Liver (tissue), 3 donors: ENCODE results near the gene AWAT2.

ENCODE experiments used
- EGR1 ChIP-seq, 2 donors: IDR thresholded peaks; 2 replicates each; pipeline ENCODE4 v1.6.1; 2016 to 2018; ENCODE audit warnings: antibody characterized with exemption in 2 of 2, low read depth in 2 of 2
- FOXA1 ChIP-seq: IDR thresholded peaks from 2 replicates; pipeline ENCODE4 v1.6.1; 2016; ENCODE audit warnings: antibody characterized with exemption
- GABPA ChIP-seq, 2 donors: IDR thresholded peaks in 1 of 2; conservative IDR thresholded peaks in 1 of 2; 2 replicates each; pipeline ENCODE4 v1.6.1; 2016; ENCODE audit warnings: antibody characterized with exemption in 2 of 2, mild to moderate bottlenecking in 1 of 2, moderate library complexity in 1 of 2
- HNF4G ChIP-seq: IDR thresholded peaks from 2 replicates; pipeline ENCODE4 v1.6.1; 2016; ENCODE audit warnings: antibody characterized with exemption
- JUND ChIP-seq, 2 donors: IDR thresholded peaks; 2 replicates each; pipeline ENCODE4 v1.6.1; 2016; ENCODE audit warnings: antibody characterized with exemption in 2 of 2
- RAD21 ChIP-seq, 2 donors: IDR thresholded peaks; 2 replicates each; pipeline ENCODE4 v1.6.1; 2016; ENCODE audit warnings: antibody characterized with exemption in 2 of 2, mild to moderate bottlenecking in 2 of 2
- RXRA ChIP-seq, 2 donors: IDR thresholded peaks; 2 replicates each; pipeline ENCODE4 v1.6.1; 2017 to 2018; ENCODE audit warnings: antibody characterized with exemption in 2 of 2, mild to moderate bottlenecking in 1 of 2
- SP1 ChIP-seq: IDR thresholded peaks from 2 replicates; pipeline ENCODE4 v1.6.1; 2018; ENCODE audit warnings: antibody characterized with exemption, mild to moderate bottlenecking
- TAF1 ChIP-seq: conservative IDR thresholded peaks from 2 replicates; pipeline ENCODE4 v1.6.1; 2016; ENCODE audit warnings: antibody characterized with exemption, mild to moderate bottlenecking
- YY1 ChIP-seq: IDR thresholded peaks from 2 replicates; pipeline ENCODE4 v1.6.1; 2016; ENCODE audit warnings: antibody characterized with exemption, mild to moderate bottlenecking
- TF ChIP-seq, protein P1 (sequence below): fragments of 150-350 bp; IDR thresholded peaks from 2 replicates; pipeline ENCODE4 v1.5.1; 2017; ENCODE audit warnings: improper control_type of control experiment, low read depth, low read length; ENCODE audit not compliant: missing input control
- TF ChIP-seq, protein P2 (sequence below): IDR thresholded peaks from 2 replicates; pipeline ENCODE4 v1.6.1; 2016; ENCODE audit warnings: antibody characterized with exemption
- TF ChIP-seq, protein P3 (sequence below): IDR thresholded peaks from 2 replicates; pipeline ENCODE4 v1.6.1; 2016; ENCODE audit warnings: antibody characterized with exemption, mild to moderate bottlenecking
- TF ChIP-seq, protein P4 (sequence below): IDR thresholded peaks from 2 replicates; pipeline ENCODE4 v1.6.1; 2016; ENCODE audit warnings: antibody characterized with exemption
- donor health status: healthy.
- donor health status: healthy.

DNA sequence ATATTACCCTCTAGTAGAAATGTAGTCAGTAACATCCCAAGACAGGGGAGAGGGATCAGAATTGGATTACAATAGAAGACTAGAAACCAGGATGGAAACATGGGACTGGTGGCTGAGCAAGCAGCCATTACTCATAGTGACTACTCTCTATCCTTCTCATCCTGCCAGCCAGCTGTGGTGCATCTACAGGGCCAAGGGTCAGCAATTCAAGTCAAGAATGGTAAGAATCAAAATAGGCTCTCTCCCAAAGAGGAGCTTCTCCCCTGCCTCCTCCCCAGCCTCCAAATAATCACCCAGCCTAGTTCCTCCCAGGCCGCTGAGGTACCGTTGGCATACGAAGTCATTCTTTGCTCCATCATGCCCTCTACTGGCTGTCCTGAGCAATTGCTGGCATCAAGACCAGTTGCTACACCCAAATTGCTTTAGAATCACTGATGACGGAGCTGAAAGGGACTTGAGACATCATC is 19.4 kb downstream of the AWAT2 start:
- TF ChIP-seq RAD21 (IDR thresholded peaks at IDR 0.05) (peak; percentile 73 to 82), RXRA (IDR thresholded peaks at IDR 0.05) (no peak), EGR1 (IDR thresholded peaks at IDR 0.05; ENCODE audit: low read depth in 2 of 2) (no peak), FOXA1 (no peak), JUND (IDR thresholded peaks at IDR 0.05) (no peak), SP1 (no peak), TAF1 (no peak), YY1 (no peak), GABPA (IDR thresholded peaks at IDR 0.05 in 1 of 2, conservative IDR thresholded peaks at IDR 0.05 in 1 of 2) (no peak), HNF4G (no peak)
- TF ChIP-seq, protein P1, sequence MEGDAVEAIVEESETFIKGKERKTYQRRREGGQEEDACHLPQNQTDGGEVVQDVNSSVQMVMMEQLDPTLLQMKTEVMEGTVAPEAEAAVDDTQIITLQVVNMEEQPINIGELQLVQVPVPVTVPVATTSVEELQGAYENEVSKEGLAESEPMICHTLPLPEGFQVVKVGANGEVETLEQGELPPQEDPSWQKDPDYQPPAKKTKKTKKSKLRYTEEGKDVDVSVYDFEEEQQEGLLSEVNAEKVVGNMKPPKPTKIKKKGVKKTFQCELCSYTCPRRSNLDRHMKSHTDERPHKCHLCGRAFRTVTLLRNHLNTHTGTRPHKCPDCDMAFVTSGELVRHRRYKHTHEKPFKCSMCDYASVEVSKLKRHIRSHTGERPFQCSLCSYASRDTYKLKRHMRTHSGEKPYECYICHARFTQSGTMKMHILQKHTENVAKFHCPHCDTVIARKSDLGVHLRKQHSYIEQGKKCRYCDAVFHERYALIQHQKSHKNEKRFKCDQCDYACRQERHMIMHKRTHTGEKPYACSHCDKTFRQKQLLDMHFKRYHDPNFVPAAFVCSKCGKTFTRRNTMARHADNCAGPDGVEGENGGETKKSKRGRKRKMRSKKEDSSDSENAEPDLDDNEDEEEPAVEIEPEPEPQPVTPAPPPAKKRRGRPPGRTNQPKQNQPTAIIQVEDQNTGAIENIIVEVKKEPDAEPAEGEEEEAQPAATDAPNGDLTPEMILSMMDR = peak; percentile 79
- TF ChIP-seq, protein P2, sequence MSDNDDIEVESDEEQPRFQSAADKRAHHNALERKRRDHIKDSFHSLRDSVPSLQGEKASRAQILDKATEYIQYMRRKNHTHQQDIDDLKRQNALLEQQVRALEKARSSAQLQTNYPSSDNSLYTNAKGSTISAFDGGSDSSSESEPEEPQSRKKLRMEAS = no peak
- TF ChIP-seq, protein P3, sequence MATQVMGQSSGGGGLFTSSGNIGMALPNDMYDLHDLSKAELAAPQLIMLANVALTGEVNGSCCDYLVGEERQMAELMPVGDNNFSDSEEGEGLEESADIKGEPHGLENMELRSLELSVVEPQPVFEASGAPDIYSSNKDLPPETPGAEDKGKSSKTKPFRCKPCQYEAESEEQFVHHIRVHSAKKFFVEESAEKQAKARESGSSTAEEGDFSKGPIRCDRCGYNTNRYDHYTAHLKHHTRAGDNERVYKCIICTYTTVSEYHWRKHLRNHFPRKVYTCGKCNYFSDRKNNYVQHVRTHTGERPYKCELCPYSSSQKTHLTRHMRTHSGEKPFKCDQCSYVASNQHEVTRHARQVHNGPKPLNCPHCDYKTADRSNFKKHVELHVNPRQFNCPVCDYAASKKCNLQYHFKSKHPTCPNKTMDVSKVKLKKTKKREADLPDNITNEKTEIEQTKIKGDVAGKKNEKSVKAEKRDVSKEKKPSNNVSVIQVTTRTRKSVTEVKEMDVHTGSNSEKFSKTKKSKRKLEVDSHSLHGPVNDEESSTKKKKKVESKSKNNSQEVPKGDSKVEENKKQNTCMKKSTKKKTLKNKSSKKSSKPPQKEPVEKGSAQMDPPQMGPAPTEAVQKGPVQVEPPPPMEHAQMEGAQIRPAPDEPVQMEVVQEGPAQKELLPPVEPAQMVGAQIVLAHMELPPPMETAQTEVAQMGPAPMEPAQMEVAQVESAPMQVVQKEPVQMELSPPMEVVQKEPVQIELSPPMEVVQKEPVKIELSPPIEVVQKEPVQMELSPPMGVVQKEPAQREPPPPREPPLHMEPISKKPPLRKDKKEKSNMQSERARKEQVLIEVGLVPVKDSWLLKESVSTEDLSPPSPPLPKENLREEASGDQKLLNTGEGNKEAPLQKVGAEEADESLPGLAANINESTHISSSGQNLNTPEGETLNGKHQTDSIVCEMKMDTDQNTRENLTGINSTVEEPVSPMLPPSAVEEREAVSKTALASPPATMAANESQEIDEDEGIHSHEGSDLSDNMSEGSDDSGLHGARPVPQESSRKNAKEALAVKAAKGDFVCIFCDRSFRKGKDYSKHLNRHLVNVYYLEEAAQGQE = no peak
- TF ChIP-seq, protein P4, sequence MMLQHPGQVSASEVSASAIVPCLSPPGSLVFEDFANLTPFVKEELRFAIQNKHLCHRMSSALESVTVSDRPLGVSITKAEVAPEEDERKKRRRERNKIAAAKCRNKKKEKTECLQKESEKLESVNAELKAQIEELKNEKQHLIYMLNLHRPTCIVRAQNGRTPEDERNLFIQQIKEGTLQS = no peak
